ENCODE measurements around the gene TMEM132A. TPM values are rescaled to one million over a fixed set of nuclear protein-coding genes. Genes with fewer than 3 reads are reported as not detected.

The TMEM132A gene
- total and polyA plus RNA-seq, 2 of the 13 experiments (the other 11 are each of a cell fraction or from before 2014, with no cell fraction given), result 11.1 to 32.9 TPM

- TF ChIP-seq ARHGAP35 (CRISPR knock-in tag; IDR thresholded peaks at IDR 0.05; ENCODE audit: borderline replicate concordance), result no peak
- no peak for TF ChIP-seq ZFP36 (IDR thresholded peaks at IDR 0.05; ENCODE audit: borderline replicate concordance, low read depth, low read length, partially characterized antibody)
- no peak for TF ChIP-seq SP1 (IDR thresholded peaks at IDR 0.05)
- peak; percentile 58; the same call in 1 of the 2 replicates for TF ChIP-seq SP1 (CRISPR knock-in tag; IDR thresholded peaks at IDR 0.05)
- no peak for TF ChIP-seq ZNF605 (CRISPR knock-in tag; IDR thresholded peaks at IDR 0.05)
- no peak for TF ChIP-seq EZH2 (conservative IDR thresholded peaks at IDR 0.05; ENCODE audit: low read depth, low read length)
- peak; percentile 55 for TF ChIP-seq ZFX (CRISPR knock-in tag; IDR thresholded peaks at IDR 0.05; ENCODE audit: low read depth)
- no peak for TF ChIP-seq AKAP8 (CRISPR knock-in tag; IDR thresholded peaks at IDR 0.05)
- TF ChIP-seq SP140L (CRISPR knock-in tag; IDR thresholded peaks at IDR 0.05; ENCODE audit: borderline replicate concordance), result no peak
- TF ChIP-seq MTF2 (CRISPR knock-in tag; IDR thresholded peaks at IDR 0.05; ENCODE audit: borderline replicate concordance), result no peak
- peak; percentile 83; the same call in 1 of the 2 replicates for TF ChIP-seq MAZ (IDR thresholded peaks at IDR 0.05; ENCODE audit: borderline replicate concordance, low read depth, low read length)
- peak; percentile 88 for TF ChIP-seq MAZ (CRISPR knock-in tag; IDR thresholded peaks at IDR 0.05; ENCODE audit: low read depth)
- 0 out of 2 replicates have a peak, but pooled peaks have one; percentile 41 for TF ChIP-seq ZNF354B (CRISPR knock-in tag; IDR thresholded peaks at IDR 0.05)
- 0 out of 2 replicates have a peak, but pooled peaks have one; percentile 62 for TF ChIP-seq TOPORS (CRISPR knock-in tag; IDR thresholded peaks at IDR 0.05)
- TF ChIP-seq ISL2 (CRISPR knock-in tag; IDR thresholded peaks at IDR 0.05), result peak; percentile 41; the same call in 1 of the 2 replicates
- TF ChIP-seq GABPB1 (CRISPR knock-in tag; IDR thresholded peaks at IDR 0.05), result peak; percentile 67
- no peak for TF ChIP-seq E2F2 (CRISPR knock-in tag; IDR thresholded peaks at IDR 0.05; ENCODE audit: borderline replicate concordance)
- no peak for TF ChIP-seq ZSCAN22 (CRISPR knock-in tag; IDR thresholded peaks at IDR 0.05)
- no peak for TF ChIP-seq PHF5A (CRISPR knock-in tag; IDR thresholded peaks at IDR 0.05; ENCODE audit: low read depth, unreplicated experiment)
- no peak for TF ChIP-seq NCOA1 (CRISPR knock-in tag; IDR thresholded peaks at IDR 0.05)
- TF ChIP-seq PCBP2 (optimal IDR thresholded peaks at IDR 0.05; ENCODE audit: low read depth, low read length, poor library complexity, severe bottlenecking), result no peak
- no peak for TF ChIP-seq ARID3A (IDR thresholded peaks at IDR 0.05; ENCODE audit: low read depth, low read length)
- peak; percentile 30 for TF ChIP-seq ZFP91 (CRISPR knock-in tag; IDR thresholded peaks at IDR 0.05; ENCODE audit: borderline replicate concordance)
- TF ChIP-seq GATAD1 (CRISPR knock-in tag; IDR thresholded peaks at IDR 0.05), result peak; percentile 37; the same call in 1 of the 2 replicates
- peak; percentile 73; the same call in 1 of the 2 replicates for TF ChIP-seq BCL3 (CRISPR knock-in tag; IDR thresholded peaks at IDR 0.05)
Observed at GRCh38 chr11:60924110-60924905, at the start of gene TMEM132A (continued).
